NCI-H1436 (cell line): ENCODE data around the gene CD6.

ENCODE experiments used
- DNase-seq: peaks from one replicate; lab custom pipeline; 2025; lab: John Stamatoyannopoulos, UW

Gene CD6, protein sequence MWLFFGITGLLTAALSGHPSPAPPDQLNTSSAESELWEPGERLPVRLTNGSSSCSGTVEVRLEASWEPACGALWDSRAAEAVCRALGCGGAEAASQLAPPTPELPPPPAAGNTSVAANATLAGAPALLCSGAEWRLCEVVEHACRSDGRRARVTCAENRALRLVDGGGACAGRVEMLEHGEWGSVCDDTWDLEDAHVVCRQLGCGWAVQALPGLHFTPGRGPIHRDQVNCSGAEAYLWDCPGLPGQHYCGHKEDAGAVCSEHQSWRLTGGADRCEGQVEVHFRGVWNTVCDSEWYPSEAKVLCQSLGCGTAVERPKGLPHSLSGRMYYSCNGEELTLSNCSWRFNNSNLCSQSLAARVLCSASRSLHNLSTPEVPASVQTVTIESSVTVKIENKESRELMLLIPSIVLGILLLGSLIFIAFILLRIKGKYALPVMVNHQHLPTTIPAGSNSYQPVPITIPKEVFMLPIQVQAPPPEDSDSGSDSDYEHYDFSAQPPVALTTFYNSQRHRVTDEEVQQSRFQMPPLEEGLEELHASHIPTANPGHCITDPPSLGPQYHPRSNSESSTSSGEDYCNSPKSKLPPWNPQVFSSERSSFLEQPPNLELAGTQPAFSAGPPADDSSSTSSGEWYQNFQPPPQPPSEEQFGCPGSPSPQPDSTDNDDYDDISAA

GRCh38 chr11:60971520-60971919, at the start of gene CD6:
Gene CD6, plus strand, starts transcription at chr11:60971680. Its CDS starts 186 bp downstream, at chr11:60971866.
- no peak for DNase-seq

GRCh38 chr11:60921777-60922335, 49.6 kb upstream of the CD6 start:
- no peak for DNase-seq

DNA sequence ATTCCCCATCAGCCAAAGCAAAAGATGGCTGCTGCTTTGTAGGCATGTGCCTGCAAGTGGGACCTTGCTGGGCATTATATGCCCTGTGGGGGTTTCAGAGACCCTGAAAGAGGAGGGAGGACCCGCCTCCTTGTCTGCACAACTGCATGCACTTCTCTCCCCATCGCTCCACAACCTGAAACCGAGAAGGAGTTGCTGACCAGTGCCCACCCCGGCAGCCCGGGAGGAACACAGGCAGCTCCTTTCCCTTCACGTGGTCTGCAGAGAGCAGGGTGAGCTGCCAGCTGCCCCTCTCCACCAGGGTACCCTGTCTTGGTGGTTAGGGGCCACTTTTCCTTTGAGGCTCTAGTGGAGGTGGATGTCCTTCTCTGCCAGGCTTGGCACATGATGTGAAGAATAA, 48.6 kb upstream of the CD6 start:
- no peak for DNase-seq

DNA sequence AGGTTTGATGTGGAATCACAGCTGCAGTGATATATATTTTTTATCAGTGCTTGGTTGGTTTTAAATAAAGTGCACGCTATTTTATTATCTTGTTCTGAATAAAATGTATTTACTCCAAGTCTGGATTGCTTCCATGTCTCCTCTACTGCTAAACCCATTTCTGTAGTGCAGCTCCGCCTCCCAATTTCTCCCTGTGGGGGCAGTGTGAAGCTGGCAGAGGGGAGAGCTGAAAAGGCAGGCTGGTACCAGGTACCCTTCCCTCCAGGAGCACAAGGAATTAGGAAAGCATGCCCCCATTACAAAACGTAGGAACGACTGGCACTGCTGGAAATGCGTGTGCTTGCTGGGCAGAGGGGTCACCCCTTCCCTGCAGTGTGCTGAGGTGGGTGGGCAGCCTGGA, 48.2 kb upstream of the CD6 start:
- DNase-seq: no peak

- DNase-seq: no peak
These were observed 47.7 kb upstream of the CD6 start for GRCh38 chr11:60923800-60924109.

DNA sequence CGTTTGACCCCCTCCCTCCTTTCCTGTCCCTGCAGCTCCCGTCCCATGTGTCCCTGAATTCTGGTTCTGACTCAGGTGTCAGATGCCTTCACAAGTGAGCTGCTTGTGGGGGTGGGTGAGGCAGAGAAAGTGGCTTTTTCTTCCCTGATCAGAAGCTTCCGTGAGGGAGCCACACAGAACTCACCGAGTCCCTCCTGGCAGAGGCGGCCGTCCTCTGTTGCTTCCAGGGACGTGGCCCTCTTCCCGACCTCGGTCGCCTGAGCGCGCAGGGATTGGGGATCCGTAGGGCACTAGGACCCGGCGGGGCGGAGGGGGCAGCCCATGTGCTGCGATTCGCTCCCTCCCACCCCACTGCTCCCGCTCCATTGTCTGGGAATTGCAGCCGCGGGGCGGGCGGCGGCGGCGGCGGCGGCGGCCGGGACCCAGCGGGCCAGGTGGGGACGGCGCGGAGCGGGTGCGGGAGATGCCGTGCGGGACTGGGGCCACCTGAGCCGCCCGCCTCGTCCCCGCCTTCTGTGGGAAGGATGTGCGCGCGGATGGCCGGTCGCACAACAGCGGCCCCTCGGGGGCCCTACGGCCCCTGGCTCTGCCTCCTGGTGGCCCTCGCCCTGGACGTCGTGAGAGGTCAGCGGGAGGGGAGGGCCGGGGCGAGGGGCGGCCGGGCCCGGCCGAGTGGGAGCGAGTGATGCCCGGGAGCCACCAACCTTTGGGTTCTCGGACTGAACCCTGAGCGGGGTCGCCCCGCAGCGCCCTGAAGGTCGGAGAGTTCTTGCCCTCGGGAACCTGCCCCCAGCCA, 47.2 kb upstream of the CD6 start, which contains the start of gene TMEM132A:
Gene TMEM132A (plus strand): TSS at position 351 of the 796 bp plus-strand sequence. CDS start 174 bp downstream, at position 525.
- DNase-seq: peak; percentile 66

DNA sequence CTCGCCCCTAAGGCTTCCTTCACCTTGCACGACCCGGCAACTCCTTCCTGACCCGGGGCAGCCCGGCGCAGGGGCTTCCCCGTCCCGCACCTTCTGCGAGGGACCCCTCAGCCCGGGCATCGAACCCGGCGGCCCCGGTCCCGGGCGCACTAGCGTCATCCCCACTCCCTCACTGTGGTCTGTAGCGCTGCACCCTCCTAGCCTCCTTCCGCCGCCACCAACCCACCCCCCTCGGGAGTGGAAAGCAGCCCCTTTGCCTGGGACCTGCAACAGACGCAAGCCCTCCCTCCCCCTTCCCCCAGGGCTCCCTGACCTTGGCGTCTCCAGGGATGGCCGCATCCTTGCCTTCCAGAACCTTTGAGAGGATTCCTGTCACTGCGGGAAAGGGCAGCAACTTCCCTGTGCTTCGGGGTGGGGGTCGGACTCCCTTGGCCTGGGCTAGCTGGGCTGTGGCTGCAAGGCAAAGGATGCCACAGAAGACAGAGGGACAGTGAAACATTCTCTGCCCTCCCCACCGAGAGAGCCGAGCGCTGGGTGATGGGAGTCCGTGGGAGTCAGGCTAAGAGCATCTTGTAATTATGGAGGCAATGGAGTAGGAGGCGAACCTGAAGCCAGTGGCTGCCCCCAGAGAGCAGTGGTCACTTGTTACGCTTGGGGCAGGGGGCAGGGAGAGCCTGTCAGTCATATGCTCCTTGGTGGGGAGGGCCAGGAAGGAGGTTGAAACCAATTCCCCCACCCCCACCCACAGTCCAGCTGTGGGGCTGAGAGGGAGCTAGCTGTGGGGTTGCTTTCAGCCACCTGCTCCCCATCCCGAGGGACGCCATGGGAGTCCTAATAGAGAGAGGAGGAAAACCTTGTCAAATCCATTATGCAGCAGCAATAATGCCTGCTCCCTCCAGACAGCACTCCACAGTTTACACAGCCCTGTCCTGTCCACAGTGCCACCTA, 46.3 kb upstream of the CD6 start:
- no peak for DNase-seq

DNA sequence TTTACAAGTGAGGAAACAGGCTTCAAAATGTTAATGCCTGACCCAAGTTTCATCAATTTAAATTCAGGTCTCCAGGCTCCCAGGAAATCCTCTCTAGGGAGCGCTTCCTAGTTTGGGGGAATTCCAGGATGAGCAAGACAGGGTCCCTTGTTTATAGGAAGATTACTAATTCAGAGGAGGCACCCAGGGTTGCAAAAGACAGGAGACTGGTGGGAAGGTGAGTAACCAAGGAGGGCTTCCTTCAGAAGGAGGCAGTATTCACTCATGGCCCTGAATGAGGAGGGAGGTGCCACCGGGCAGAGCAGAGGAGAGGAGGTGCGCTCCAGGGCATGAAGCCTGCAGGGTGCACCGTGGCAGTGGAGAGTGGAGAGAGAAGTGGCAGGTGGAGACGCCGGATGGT, 45.6 kb upstream of the CD6 start:
- DNase-seq: no peak

- no peak for DNase-seq
These were observed 45.0 kb upstream of the CD6 start for GRCh38 chr11:60926500-60926899.

DNA sequence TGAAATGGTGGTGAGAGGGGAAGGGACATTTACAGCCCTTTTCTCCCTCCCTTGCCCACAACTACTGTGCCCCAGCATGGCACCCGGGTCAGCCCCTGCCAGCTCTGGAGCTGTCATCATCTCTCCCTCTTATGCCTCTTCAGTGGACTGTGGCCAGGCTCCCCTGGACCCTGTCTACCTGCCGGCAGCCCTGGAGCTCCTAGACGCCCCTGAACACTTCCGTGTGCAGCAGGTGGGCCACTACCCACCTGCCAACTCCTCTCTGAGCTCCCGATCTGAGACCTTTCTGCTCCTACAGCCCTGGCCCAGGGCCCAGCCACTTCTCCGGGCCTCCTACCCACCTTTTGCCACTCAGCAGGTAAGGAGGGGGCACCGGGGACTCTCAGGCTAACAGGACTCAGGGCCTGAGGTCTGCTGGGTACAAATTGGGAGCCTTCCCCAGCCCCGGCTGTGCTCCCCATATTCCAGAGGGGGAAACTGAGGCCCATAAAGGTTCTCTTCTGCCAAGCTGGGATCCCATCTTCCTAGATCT, 44.4 kb upstream of the CD6 start:
- DNase-seq: no peak

DNA sequence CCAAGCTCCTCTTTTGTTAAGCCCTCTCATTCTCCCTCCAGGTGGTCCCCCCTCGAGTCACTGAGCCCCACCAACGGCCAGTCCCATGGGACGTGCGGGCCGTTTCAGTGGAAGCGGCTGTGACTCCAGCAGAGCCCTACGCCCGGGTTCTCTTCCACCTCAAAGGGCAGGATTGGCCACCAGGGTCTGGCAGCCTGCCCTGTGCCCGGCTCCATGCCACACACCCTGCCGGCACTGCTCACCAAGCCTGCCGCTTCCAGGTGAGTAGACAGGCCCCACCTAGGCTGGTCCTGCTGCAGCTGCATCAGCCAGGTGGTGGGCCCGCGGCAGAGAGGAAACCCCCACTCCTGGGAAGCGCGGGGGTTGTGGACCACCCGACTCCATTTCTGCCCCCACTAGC, 43.9 kb upstream of the CD6 start:
- DNase-seq: no peak

- no peak for DNase-seq
These were observed 42.9 kb upstream of the CD6 start for GRCh38 chr11:60928563-60929001.

DNA sequence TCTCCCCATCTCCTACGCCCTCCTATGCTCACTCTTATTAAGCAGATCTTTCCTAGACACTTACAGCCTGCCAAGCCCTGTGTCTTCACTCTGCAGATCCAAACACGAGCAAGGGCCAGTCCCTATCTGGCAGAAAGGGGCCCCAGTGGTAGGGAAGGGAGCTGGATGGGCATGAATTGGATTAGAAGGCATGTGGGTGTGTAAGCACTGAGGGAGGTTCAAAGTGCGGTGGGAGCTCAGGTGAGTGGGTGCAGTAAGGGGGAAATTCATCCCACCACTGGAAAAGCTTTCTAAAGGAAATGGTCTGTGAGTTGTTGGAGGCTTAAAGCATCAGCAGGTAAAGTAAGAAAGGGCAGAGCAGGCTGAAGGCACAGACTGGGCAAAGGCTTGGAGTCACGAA, 41.7 kb upstream of the CD6 start:
- no peak for DNase-seq

GRCh38 chr11:60930394-60930793, 41.1 kb upstream of the CD6 start:
- no peak for DNase-seq

DNA sequence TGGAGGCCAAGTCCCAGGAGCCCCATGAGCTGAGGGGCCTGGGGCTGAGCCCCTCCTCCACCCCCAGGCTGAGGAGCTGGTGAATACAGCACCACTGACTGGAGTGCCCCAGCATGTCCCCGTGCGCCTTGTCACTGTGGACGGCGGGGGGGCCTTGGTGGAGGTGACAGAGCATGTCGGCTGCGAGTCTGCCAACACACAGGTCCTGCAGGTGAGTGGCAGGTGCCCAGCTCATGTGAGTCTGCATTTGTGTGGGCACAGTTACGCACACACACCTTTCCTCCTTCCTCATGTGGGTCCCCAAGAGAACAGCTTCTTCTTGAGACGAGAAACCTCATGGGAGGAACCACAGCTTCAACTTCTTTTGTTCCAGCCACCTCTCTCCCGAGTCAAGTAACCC, 39.6 kb upstream of the CD6 start:
- DNase-seq: no peak

DNA sequence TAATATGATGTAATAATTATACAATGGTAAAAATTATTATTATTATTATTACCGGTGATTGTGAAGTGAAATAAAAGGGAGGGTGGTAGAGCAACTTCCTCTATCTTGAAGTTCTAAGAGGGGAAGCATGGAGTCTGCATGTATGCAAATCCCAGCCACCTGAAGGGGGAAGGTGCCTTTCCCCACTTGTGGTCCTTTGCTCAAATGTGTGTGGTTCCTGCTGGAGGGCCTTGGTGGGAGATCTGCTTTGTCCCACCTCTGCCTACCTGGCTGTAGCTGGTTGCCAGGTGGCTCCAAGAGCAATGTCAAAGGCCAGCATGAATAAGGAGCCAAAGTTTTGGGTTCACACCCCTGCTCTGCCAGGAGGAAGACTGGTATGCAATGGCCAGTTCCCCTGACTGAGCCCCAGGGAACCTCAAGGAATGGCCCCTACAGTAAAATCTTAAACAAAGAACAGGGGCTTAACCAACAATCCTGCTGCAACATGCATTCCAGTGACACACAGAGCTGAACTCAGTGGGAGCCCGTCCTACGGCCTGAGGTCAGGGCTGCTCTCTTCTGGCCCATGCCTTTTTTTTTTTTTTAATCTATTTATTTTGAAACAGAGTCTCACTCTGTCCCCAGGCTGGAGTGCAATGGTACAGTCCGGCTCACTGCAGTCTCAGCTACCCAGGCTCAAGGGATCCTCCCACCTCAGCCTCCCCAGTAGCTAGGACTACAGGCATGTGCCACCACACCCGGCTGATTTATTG, 38.7 kb upstream of the CD6 start:
- no peak for DNase-seq

DNA sequence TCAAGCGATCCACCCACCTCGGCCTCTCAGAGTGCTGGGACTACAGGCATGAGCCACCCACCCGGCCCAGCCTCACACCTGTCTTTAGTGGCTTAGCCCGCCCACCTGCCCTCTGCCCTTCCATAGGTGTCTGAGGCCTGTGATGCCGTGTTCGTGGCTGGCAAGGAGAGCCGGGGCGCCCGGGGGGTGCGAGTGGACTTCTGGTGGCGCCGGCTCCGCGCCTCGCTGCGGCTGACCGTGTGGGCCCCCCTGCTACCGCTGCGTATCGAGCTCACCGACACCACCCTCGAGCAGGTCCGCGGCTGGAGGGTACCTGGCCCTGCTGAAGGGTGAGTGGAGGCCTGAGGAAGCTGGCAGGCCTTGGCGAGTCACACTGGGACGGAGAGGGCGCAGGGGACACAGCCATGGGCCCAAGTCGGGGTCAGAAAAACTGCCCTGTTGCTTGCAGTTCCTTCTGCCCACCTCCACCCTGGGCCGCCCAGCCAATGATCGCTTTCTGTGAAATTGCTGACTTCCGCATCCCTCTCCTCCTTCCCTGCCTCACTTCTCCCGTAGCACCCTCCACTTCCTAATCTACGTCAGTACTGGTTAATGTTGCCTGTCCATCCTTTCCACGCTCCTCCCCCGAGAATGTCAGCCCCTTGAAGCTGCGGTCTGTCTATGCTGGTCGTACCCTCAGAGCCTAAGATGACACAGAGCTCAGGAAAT, 37.9 kb upstream of the CD6 start:
- DNase-seq: no peak

DNA sequence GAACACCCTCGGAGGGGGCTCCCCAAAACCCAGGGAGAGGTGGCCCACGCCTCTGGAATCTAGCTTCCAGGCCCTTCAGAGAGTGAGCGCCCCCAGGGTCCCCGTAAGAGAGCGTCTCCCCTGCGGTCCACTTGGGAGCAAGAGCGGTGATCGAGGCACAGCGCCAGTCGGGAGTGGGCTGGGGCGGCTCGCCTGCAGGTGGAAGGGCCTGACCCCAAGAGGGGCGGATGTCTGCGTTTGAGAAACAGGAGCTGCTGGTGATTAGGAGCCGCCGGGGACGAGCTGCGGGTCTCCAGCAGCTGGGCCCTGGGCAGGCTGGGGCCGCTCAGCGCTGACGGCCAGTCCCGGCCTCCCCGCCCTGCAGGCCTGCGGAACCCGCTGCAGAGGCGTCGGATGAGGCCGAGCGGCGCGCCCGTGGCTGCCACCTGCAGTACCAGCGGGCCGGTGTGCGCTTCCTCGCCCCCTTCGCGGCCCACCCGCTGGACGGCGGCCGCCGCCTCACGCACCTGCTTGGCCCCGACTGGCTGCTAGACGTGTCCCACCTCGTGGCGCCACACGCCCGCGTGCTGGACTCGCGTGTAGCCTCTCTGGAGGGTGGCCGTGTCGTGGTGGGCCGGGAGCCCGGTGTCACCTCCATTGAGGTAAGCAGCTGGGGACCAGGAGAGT, 37.2 kb upstream of the CD6 start:
- no peak for DNase-seq
